WERI-Rb-1 (cell line): Measurements from ENCODE around the gene SLC2A4.

Experiments used
- DNase-seq: peaks from one replicate; pipeline ENCODE4 v3.0.0-alpha.2; 2020
- H3K27ac ChIP-seq: fragments of 250-450 bp; sonication (Bioruptor Pico); 2 replicates; pipeline ENCODE4 v1.5.1; 2020; ENCODE audit warnings: mild to moderate bottlenecking, moderate library complexity
- H3K27me3 ChIP-seq: fragments of 250-450 bp; sonication (Bioruptor Pico); 2 replicates; pipeline ENCODE4 v1.5.1; 2021; ENCODE audit warnings: mild to moderate bottlenecking, low read depth, moderate library complexity; ENCODE audit not compliant: insufficient read depth, severe bottlenecking
- H3K36me3 ChIP-seq: fragments of 250-450 bp; sonication (Bioruptor Pico); 2 replicates; pipeline ENCODE4 v1.5.1; 2020; ENCODE audit warnings: mild to moderate bottlenecking, moderate library complexity
- H3K4me3 ChIP-seq: 2 replicates; pipeline ENCODE4 v1.5.1; 2011; ENCODE audit warnings: low read depth, mild to moderate bottlenecking, control low read depth, low read length
- H3K9me3 ChIP-seq: fragments of 250-450 bp; sonication (Bioruptor Pico); 2 replicates; pipeline ENCODE4 v1.5.1; 2021; ENCODE audit warnings: mild to moderate bottlenecking, moderate library complexity; ENCODE audit not compliant: severe bottlenecking
- CTCF ChIP-seq: IDR thresholded peaks from 2 replicates; pipeline ENCODE4 v1.5.1; 2011; ENCODE audit warnings: low read depth, mild to moderate bottlenecking, control low read depth, inconsistent platforms, low read length

SLC2A4 gene

GRCh38 chr17:7280519-7281073 is 922 bp upstream of the SLC2A4 start:
- peak; percentile 85 for DNase-seq
- TF ChIP-seq CTCF = peak; percentile 95
- Histone ChIP-seq H3K9me3 (no peaks in the 10 kb centered on the region), H3K27ac (peak overlapping the region; percentile 49), H3K4me3 (peak overlapping the region; percentile 57), H3K36me3 (no peaks in the 10 kb centered on the region), H3K27me3 (no peaks in the 10 kb centered on the region)

- Histone ChIP-seq H3K36me3 (no peaks in the 10 kb centered on the region), H3K9me3 (no peaks in the 10 kb centered on the region), H3K27ac (no peak overlapping the region), H3K4me3 (peak overlapping the region; percentile 57), H3K27me3 (no peaks in the 10 kb centered on the region)
- peak; percentile 32 for DNase-seq
- no peak for TF ChIP-seq CTCF
Observed at GRCh38 chr17:7281953-7282751, 634 bp downstream of the SLC2A4 start.

GRCh38 chr17:7282752-7283321 is 1.3 kb downstream of the SLC2A4 start:
- no peak overlapping the region for H3K27ac ChIP-seq
- peak overlapping the region; percentile 57 for H3K4me3 ChIP-seq
- no peaks in the 10 kb centered on the region for H3K9me3 ChIP-seq
- H3K27me3 ChIP-seq = no peaks in the 10 kb centered on the region
- no peak for DNase-seq
- H3K36me3 ChIP-seq = no peaks in the 10 kb centered on the region
- no peak for TF ChIP-seq CTCF

- TF ChIP-seq CTCF = no peak
- Histone ChIP-seq H3K36me3 (no peaks in the 10 kb centered on the region), H3K9me3 (no peaks in the 10 kb centered on the region), H3K27me3 (no peaks in the 10 kb centered on the region), H3K27ac (no peak overlapping the region), H3K4me3 (no peak overlapping the region)
- no peak for DNase-seq
Observed at GRCh38 chr17:7283471-7284216, 2.1 kb downstream of the SLC2A4 start.

- no peaks in the 10 kb centered on the region for H3K36me3 ChIP-seq
- no peak overlapping the region for H3K27ac ChIP-seq
- DNase-seq = no peak
- no peak for TF ChIP-seq CTCF
- H3K9me3 ChIP-seq = no peaks in the 10 kb centered on the region
- no peak overlapping the region for H3K4me3 ChIP-seq
- no peaks in the 10 kb centered on the region for H3K27me3 ChIP-seq
Observed at GRCh38 chr17:7284911-7285310, 3.4 kb downstream of the SLC2A4 start.
